H1 (cell line): ENCODE results near the gene PAAF1. TPM values are rescaled to one million over a fixed set of nuclear protein-coding genes. Genes with fewer than 3 reads are reported as not detected.

Experiments
- CTCF ChIA-PET: fragments of 300-600 bp; sonication (Branson Sonifier 250); formaldehyde crosslinking; loops from one replicate; lab custom pipeline; 2021; ENCODE audit not compliant: partially characterized antibody; lab: Charles Lee
- POLR2A ChIA-PET: fragments of 300-600 bp; sonication (Branson Sonifier 250); formaldehyde crosslinking; loops from one replicate; lab custom pipeline; 2021; ENCODE audit warnings: inconsistent platforms; ENCODE audit not compliant: partially characterized antibody; lab: Charles Lee
- DNase-seq, 2 experiments: peaks; one replicate each; pipeline versions ENCODE4 v3.0.0 to v3.0.0-alpha.2; 2010 to 2022; ENCODE audit warnings: low spot score in 2 of 2, low read depth in 1 of 2, mixed read lengths in 1 of 2
- FAIRE-seq: peaks from 2 replicates; lab custom pipeline; 2011; peaks lifted over from hg19 to GRCh38; lab: Jason Lieb, UNC
- H2AFZ ChIP-seq: 2 replicates; pipeline ENCODE4 v1.8.1; 2012; ENCODE audit warnings: low read length, inconsistent platforms
- H2AK5ac ChIP-seq: 2 replicates; pipeline ENCODE4 v1.6.1; 2013; ENCODE audit warnings: low read depth, low read length
- H2BK120ac ChIP-seq: replicated peaks from 2 replicates; pipeline ENCODE3; 2013; ENCODE audit warnings: low read depth, low read length, inconsistent platforms
- H2BK12ac ChIP-seq: 2 replicates; pipeline ENCODE4 v1.6.1; 2013; ENCODE audit warnings: low read depth, low read length
- H2BK15ac ChIP-seq: 2 replicates; pipeline ENCODE4 v1.6.1; 2013; ENCODE audit warnings: low read length
- H2BK20ac ChIP-seq: 2 replicates; pipeline ENCODE4 v1.6.1; 2013; ENCODE audit warnings: low read length
- H2BK5ac ChIP-seq: 2 replicates; pipeline ENCODE4 v1.6.1; 2013; ENCODE audit warnings: low read depth, low read length
- H3K14ac ChIP-seq: 2 replicates; pipeline ENCODE4 v1.6.1; 2013; ENCODE audit warnings: inconsistent platforms; ENCODE audit not compliant: insufficient read length
- H3K18ac ChIP-seq: 2 replicates; pipeline ENCODE4 v1.6.1; 2013; ENCODE audit warnings: low read length; ENCODE audit errors: extremely low read depth
- H3K23ac ChIP-seq: 2 replicates; pipeline ENCODE4 v1.6.1; 2013; ENCODE audit warnings: inconsistent platforms; ENCODE audit not compliant: insufficient read length
- H3K23me2 ChIP-seq: 2 replicates; pipeline ENCODE4 v1.6.1; 2013; ENCODE audit warnings: low read depth, low read length
- H3K27ac ChIP-seq: 2 replicates; pipeline ENCODE4 v1.6.1; 2011; ENCODE audit warnings: low read depth, low read length, inconsistent platforms
- H3K27me3 ChIP-seq, 4 experiments: replicated peaks in 1 of 4; 1 replicate in 1 of 4; 2 replicates in 3 of 4; pipeline versions ENCODE4 v1.6.1 to v1.8.1; 2011 to 2013; ENCODE audit warnings: low read length in 3 of 4, mild to moderate bottlenecking in 3 of 4, inconsistent platforms in 2 of 4, mixed read lengths in 2 of 4, moderate library complexity in 1 of 4; ENCODE audit not compliant: control insufficient read depth in 3 of 4, insufficient read depth in 3 of 4; ENCODE audit errors: extremely low read depth in 1 of 4
- H3K36me3 ChIP-seq, 4 experiments: 2 replicates each; pipeline versions ENCODE4 v1.6.1 to v1.8.1; 2011 to 2013; ENCODE audit warnings: mild to moderate bottlenecking in 4 of 4, low read length in 3 of 4, moderate library complexity in 2 of 4, control low read depth in 1 of 4, inconsistent platforms in 1 of 4; ENCODE audit not compliant: insufficient read depth in 4 of 4, control insufficient read depth in 2 of 4
- H3K4ac ChIP-seq: replicated peaks from 2 replicates; pipeline ENCODE3; 2013; ENCODE audit warnings: low read length, low read depth, mixed read lengths, inconsistent platforms; ENCODE audit not compliant: insufficient read length
- H3K4me1 ChIP-seq, 4 experiments: replicated peaks in 1 of 4; 1 replicate in 1 of 4; 2 replicates in 3 of 4; pipeline versions ENCODE4 v1.6.1 to v1.8.1; 2011 to 2013; ENCODE audit warnings: low read length in 3 of 4, inconsistent platforms in 2 of 4, mixed read lengths in 1 of 4; ENCODE audit not compliant: insufficient read depth in 4 of 4, control insufficient read depth in 3 of 4
- H3K4me2 ChIP-seq, 2 experiments: 2 replicates each; pipeline versions ENCODE4 v1.6.1 to v1.8.1; 2011 to 2013; ENCODE audit warnings: low read depth in 2 of 2, low read length in 2 of 2, control low read depth in 1 of 2, inconsistent platforms in 1 of 2, mild to moderate bottlenecking in 1 of 2; ENCODE audit not compliant: insufficient read depth in 1 of 2
- H3K4me3 ChIP-seq, 4 experiments: fragments of 200-600, 300-600 bp in 1 of 4; sonication (generic), shearing (Covaris generic), sonication (Bioruptor Twin) in 1 of 4; 2 replicates each; pipeline versions ENCODE4 v1.5.1 to v1.8.1; 2011 to 2016; ENCODE audit warnings: low read length in 4 of 4, low read depth in 3 of 4, control low read depth in 2 of 4, inconsistent platforms in 2 of 4, mild to moderate bottlenecking in 2 of 4, mixed read lengths in 1 of 4, moderate library complexity in 1 of 4; ENCODE audit not compliant: insufficient read depth in 2 of 4; ENCODE audit errors: extremely low read depth in 1 of 4
- H3K56ac ChIP-seq: replicated peaks from 2 replicates; pipeline ENCODE3; 2013; ENCODE audit warnings: low read depth, mild to moderate bottlenecking, mixed read lengths, low read length, inconsistent platforms; ENCODE audit not compliant: insufficient read length
- H3K79me1 ChIP-seq: 2 replicates; pipeline ENCODE4 v1.6.1; 2013; ENCODE audit warnings: low read depth, low read length, control low read depth
- H3K79me2 ChIP-seq, 2 experiments: 2 replicates each; pipeline versions ENCODE4 v1.6.1 to v1.8.1; 2012 to 2013; ENCODE audit warnings: low read length in 2 of 2, mild to moderate bottlenecking in 2 of 2, inconsistent platforms in 1 of 2; ENCODE audit not compliant: insufficient read depth in 2 of 2, control insufficient read depth in 1 of 2
- H3K9ac ChIP-seq, 4 experiments: replicated peaks in 1 of 4; 1 replicate in 1 of 4; 2 replicates in 3 of 4; pipeline versions ENCODE4 v1.6.1 to v1.8.1; 2011 to 2013; ENCODE audit warnings: low read depth in 3 of 4, low read length in 3 of 4, control low read depth in 2 of 4, mild to moderate bottlenecking in 2 of 4, moderate library complexity in 2 of 4, inconsistent platforms in 1 of 4; ENCODE audit errors: extremely low read depth in 1 of 4
- H3K9me3 ChIP-seq, 2 experiments: 2 replicates each; pipeline versions ENCODE4 v1.6.1 to v1.8.1; 2012 to 2013; ENCODE audit warnings: mild to moderate bottlenecking in 2 of 2, moderate library complexity in 2 of 2, control low read depth in 1 of 2, inconsistent platforms in 1 of 2, low read depth in 1 of 2, low read length in 1 of 2, mixed read lengths in 1 of 2; ENCODE audit not compliant: insufficient read depth in 2 of 2
- H4K20me1 ChIP-seq, 2 experiments: replicated peaks in 1 of 2; 2 replicates each; pipeline versions ENCODE3 to v1.8.1; 2011 to 2013; ENCODE audit warnings: inconsistent platforms in 2 of 2, low read length in 2 of 2, mild to moderate bottlenecking in 1 of 2; ENCODE audit not compliant: insufficient read depth in 2 of 2, control insufficient read depth in 1 of 2
- H4K5ac ChIP-seq: 2 replicates; pipeline ENCODE4 v1.6.1; 2013; ENCODE audit warnings: low read length, low read depth, mixed read lengths, inconsistent platforms; ENCODE audit not compliant: insufficient read length
- H4K8ac ChIP-seq: 2 replicates; pipeline ENCODE4 v1.8.0; 2013; ENCODE audit warnings: mild to moderate bottlenecking, moderate library complexity, low read length, inconsistent platforms; ENCODE audit not compliant: insufficient read depth; ENCODE audit errors: extremely low read depth
- H4K91ac ChIP-seq: replicated peaks from 2 replicates; pipeline ENCODE3; 2013; ENCODE audit warnings: low read length, mixed read lengths, inconsistent platforms; ENCODE audit not compliant: insufficient read length
- CBX5 ChIP-seq: fragments of 300-800, 300-1000 bp; sonication (generic); IDR thresholded peaks from 2 replicates; pipeline ENCODE4 v1.7.1; 2016; ENCODE audit warnings: antibody characterized with exemption, low read length, low read depth
- CEBPB ChIP-seq: IDR thresholded peaks from 2 replicates; pipeline ENCODE4 v1.6.1; 2012; ENCODE audit warnings: low read depth, low read length
- EGR1 ChIP-seq: IDR thresholded peaks from 2 replicates; pipeline ENCODE4 v1.6.1; 2011; ENCODE audit warnings: low read depth, low read length, borderline replicate concordance
- EP300 ChIP-seq, 2 experiments: IDR thresholded peaks; 1 replicate in 1 of 2; 2 replicates in 1 of 2; pipeline ENCODE4 v1.6.1; 2011 to 2012; ENCODE audit warnings: low read depth in 2 of 2, low read length in 2 of 2, mild to moderate bottlenecking in 2 of 2, borderline replicate concordance in 1 of 2, inconsistent platforms in 1 of 2, moderate library complexity in 1 of 2
- MAFK ChIP-seq: IDR thresholded peaks from 2 replicates; pipeline ENCODE4 v1.6.1; 2012; ENCODE audit warnings: low read depth, mild to moderate bottlenecking, improper control_type of control experiment, low read length
- NANOG ChIP-seq: IDR thresholded peaks from 2 replicates; pipeline ENCODE4 v1.6.1; 2011; ENCODE audit warnings: low read length, low read depth, mild to moderate bottlenecking, inconsistent platforms; ENCODE audit not compliant: insufficient read depth, poor library complexity, severe bottlenecking
- PHF8 ChIP-seq: fragments of 200-600 bp; sonication (generic); conservative IDR thresholded peaks from 2 replicates; pipeline ENCODE4 v1.7.1; 2012; ENCODE audit warnings: low read depth, mild to moderate bottlenecking, inconsistent platforms, low read length, moderate library complexity
- RAD21 ChIP-seq, 2 experiments: IDR thresholded peaks in 1 of 2; conservative IDR thresholded peaks in 1 of 2; 2 replicates each; pipeline ENCODE4 v1.6.1; 2011; ENCODE audit warnings: low read depth in 2 of 2, low read length in 2 of 2, improper control_type of control experiment in 1 of 2, inconsistent platforms in 1 of 2, mild to moderate bottlenecking in 1 of 2, moderate library complexity in 1 of 2
- RNF2 ChIP-seq: fragments of 200-900, 300-1000 bp; sonication (generic); IDR thresholded peaks from 2 replicates; pipeline ENCODE4 v1.7.1; 2016; ENCODE audit warnings: borderline replicate concordance, low read depth, mild to moderate bottlenecking, antibody characterized with exemption, low read length; ENCODE audit not compliant: poor library complexity, severe bottlenecking; ENCODE audit errors: missing control alignments
- SP4 ChIP-seq: IDR thresholded peaks from 2 replicates; pipeline ENCODE4 v1.6.1; 2012; ENCODE audit warnings: low read length, inconsistent platforms
- TBP ChIP-seq: IDR thresholded peaks from 2 replicates; pipeline ENCODE4 v1.6.1; 2011; ENCODE audit warnings: low read depth, low read length, improper control_type of control experiment
- YY1 ChIP-seq: IDR thresholded peaks from 2 replicates; pipeline ENCODE4 v1.6.1; 2011; ENCODE audit warnings: low read depth, mild to moderate bottlenecking, low read length
- WGBS, 2 experiments: shearing (Covaris generic) in 1 of 2; methylation state at CpG; one replicate each; pipeline versions ENCODE4 v1.1.6 to v1.1.7; 2013 to 2015; ENCODE audit warnings: low lambda C conversion rate in 2 of 2, mixed read lengths in 2 of 2, inconsistent platforms in 1 of 2, low coverage in 1 of 2, missing lambda C conversion rate in 1 of 2; ENCODE audit not compliant: insufficient replicate concordance in 2 of 2, insufficient coverage in 1 of 2, insufficient read length in 1 of 2; ENCODE audit errors: extremely low coverage in 1 of 2, missing lambda C conversion rate in 1 of 2; 5-methylcytosine and 5-hydroxymethylcytosine counted together
- polyA plus RNA-seq, 7 experiments: library from polyadenylated mRNA; depleted of rRNA in 3 of 7; stranded (reverse) in 5 of 7; unstranded in 2 of 7; fragments of >200 nt in 5 of 7; fragments of 200-250 nt in 2 of 7; gene quantifications; 1 replicate in 5 of 7; 2 replicates in 1 of 7; 4 replicates in 1 of 7; pipeline versions ENCODE4 v1.2.1 to v1.2.3, GENCODE V29; 2011 to 2013; ENCODE audit warnings: missing spikeins in 2 of 7, mixed read lengths in 2 of 7
- total RNA-seq: library from RNA; stranded (reverse); fragmentation: NEBNext Ultra II Directional; extraction: Animal tissue kit (Norgen Biotek cat#: 25700); gene quantifications from 2 replicates; pipeline ENCODE4 v1.2.1, GENCODE V29; 2021

Gene PAAF1
- total and polyA plus RNA-seq, 2 of the 8 experiments (the other 6 are each of a cell fraction or from before 2014, with no cell fraction given): 24.4 to 28.8 TPM

DNA sequence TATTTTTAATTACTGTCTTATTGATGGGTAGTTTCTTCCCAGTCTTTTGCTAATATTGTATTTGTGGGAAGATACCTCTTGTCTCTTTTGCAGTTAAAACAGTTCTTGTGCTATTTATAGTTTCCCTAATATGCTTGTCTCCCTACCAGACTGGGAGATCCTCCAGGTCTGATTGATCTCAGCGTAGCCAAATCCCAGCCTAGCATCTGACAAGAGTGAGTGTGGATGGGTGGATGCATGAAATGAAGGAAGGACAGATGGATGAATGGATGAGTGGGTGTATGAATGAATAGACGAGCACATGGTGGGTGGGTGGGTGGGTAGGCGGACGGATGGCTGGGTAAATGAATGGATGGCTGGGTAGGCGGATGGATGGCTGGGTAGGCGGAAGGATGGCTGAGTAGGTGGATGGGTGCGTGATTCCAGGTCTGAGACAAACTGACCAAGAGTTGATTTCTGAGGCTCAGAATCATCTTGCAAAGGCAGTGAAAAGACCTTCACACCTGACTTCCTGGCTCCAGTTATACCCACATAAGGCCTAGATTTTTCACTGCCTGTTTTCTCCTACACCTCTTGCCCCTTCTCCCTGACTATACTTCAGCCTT, 85.4 kb downstream of the PAAF1 start:
- H3K4me2 ChIP-seq: no peak overlapping the region
- H4K91ac ChIP-seq: no peak overlapping the region
- no peak overlapping the region for H3K27ac ChIP-seq
- H3K79me1 ChIP-seq: no peaks in the 10 kb centered on the region
- ChIA-PET POLR2A (interaction anchor here (1.1 to 2.4 kb wide), 2 partner anchors 11 to 243 kb away, joined by 4 to 8 read pairs; no protein-coding TSS in a partner anchor), CTCF (interaction anchor here (0.7 to 3.1 kb wide), 2 partner anchors 18 to 44 kb away, joined by 3 to 22 read pairs; no protein-coding TSS in a partner anchor)
- no peak overlapping the region for H2BK15ac ChIP-seq
- H4K20me1 ChIP-seq: no peaks in the 10 kb centered on the region
- no peaks in the 10 kb centered on the region; a peak in 1 of 7 replicates for H3K4me1 ChIP-seq
- H3K4ac ChIP-seq: no peak overlapping the region
- DNase-seq: no peak
- no peaks in the 10 kb centered on the region; the same call in 1 of the 2 replicates for H3K23me2 ChIP-seq
- H3K14ac ChIP-seq: no peak overlapping the region
- H3K79me2 ChIP-seq: no peaks in the 10 kb centered on the region
- no peak overlapping the region for H2BK5ac ChIP-seq
- H3K56ac ChIP-seq: no peak overlapping the region
- H3K9ac ChIP-seq: no peak overlapping the region
- no peaks in the 10 kb centered on the region; a peak in 1 of 7 replicates for H3K27me3 ChIP-seq
- H2BK20ac ChIP-seq: no peak overlapping the region
- H3K4me3 ChIP-seq: no peak overlapping the region
- no peak overlapping the region for H2AFZ ChIP-seq
- no peak overlapping the region for H2AK5ac ChIP-seq
- no peak overlapping the region for H2BK12ac ChIP-seq
- H4K5ac ChIP-seq: no peak overlapping the region
- FAIRE-seq: no peak
- no peak overlapping the region for H3K23ac ChIP-seq
- H2BK120ac ChIP-seq: no peak overlapping the region
- WGBS, 2 experiments: 81% methylated on average over 4 of the region's 7 CpGs; no CpG with 5 or more reads in 1 of the 2 experiments
- no peaks in the 10 kb centered on the region for H3K36me3 ChIP-seq
- H3K9me3 ChIP-seq: no peaks in the 10 kb centered on the region
- no peak overlapping the region for H3K18ac ChIP-seq
- H4K8ac ChIP-seq: no peak overlapping the region
- TF ChIP-seq SP4 (no peak), NANOG (no peak), MAFK (no peak), YY1 (no peak), TBP (no peak), EGR1 (no peak), PHF8 (no peak), EP300 (IDR thresholded peaks at IDR 0.05; ENCODE audit: borderline replicate concordance in 1 of 2, low read depth in 2 of 2, low read length in 2 of 2) (no peak), CEBPB (no peak), RAD21 (IDR thresholded peaks at IDR 0.05 in 1 of 2, conservative IDR thresholded peaks at IDR 0.05 in 1 of 2; ENCODE audit: low read depth in 2 of 2, low read length in 2 of 2) (no peak), RNF2 (no peak), CBX5 (no peak)
